OCI-LY3 (cell line): Measurements from ENCODE around the gene FNDC5.

ENCODE experiments used
- CTCF ChIP-seq: fragments of 200-600, 300-600 bp; sonication (generic); IDR thresholded peaks from 2 replicates; pipeline ENCODE4 v1.5.1; 2014; ENCODE audit warnings: antibody characterized with exemption, low read length, low read depth
- EZH2phosphoT487 ChIP-seq: fragments of 200-600 bp; shearing (Covaris generic); IDR thresholded peaks from 2 replicates; pipeline ENCODE4 v1.6.1; 2018; ENCODE audit warnings: antibody characterized with exemption, mixed run types, low read depth

GRCh38 chr1:32825181-32825580 lies 45.5 kb downstream of the FNDC5 start:
- TF ChIP-seq CTCF (no peak), EZH2phosphoT487 (no peak)
